GM23338 (cell line): ENCODE measurements around the gene ZNF518B. TPM values are rescaled to one million over a fixed set of nuclear protein-coding genes. Genes with fewer than 3 reads are reported as not detected.

Source experiments
- ATAC-seq: fragments of 200-7000 bp; cut with Tn5 transposase; 3 replicates; pipeline ENCODE4 v1.9.1; 2020
- DNase-seq: peaks from one replicate; pipeline ENCODE4 v3.0.0-alpha.2; 2015; ENCODE audit warnings: low spot score
- H2AFZ ChIP-seq: fragments of 200-600 bp; sonication (generic); 2 replicates; pipeline ENCODE4 v1.8.0; 2016; ENCODE audit warnings: antibody characterized with exemption, mild to moderate bottlenecking, moderate library complexity
- H3F3A ChIP-seq: fragments of 200-600 bp; sonication (generic); replicated peaks from 2 replicates; pipeline ENCODE4 v1.8.0; 2017; ENCODE audit warnings: antibody characterized with exemption, mixed run types, low read depth
- H3K27ac ChIP-seq: fragments of 200-600 bp; sonication (generic); 2 replicates; pipeline ENCODE4 v1.6.1; 2016; ENCODE audit warnings: low read depth
- H3K27me3 ChIP-seq: fragments of 200-600 bp; sonication (generic); 2 replicates; pipeline ENCODE4 v1.8.0; 2016; ENCODE audit warnings: mild to moderate bottlenecking, mixed run types, moderate library complexity; ENCODE audit not compliant: insufficient read depth
- H3K36me3 ChIP-seq: fragments of 200-600 bp; sonication (generic); 2 replicates; pipeline ENCODE4 v1.8.0; 2016; ENCODE audit warnings: mild to moderate bottlenecking; ENCODE audit not compliant: insufficient read depth
- H3K4me1 ChIP-seq: fragments of 200-600 bp; sonication (generic); 2 replicates; pipeline ENCODE4 v1.8.0; 2016; ENCODE audit warnings: mild to moderate bottlenecking, moderate library complexity; ENCODE audit not compliant: insufficient read depth
- H3K4me2 ChIP-seq: fragments of 200-600 bp; sonication (generic); 2 replicates; pipeline ENCODE4 v1.7.1; 2017; ENCODE audit warnings: mixed run types
- H3K4me3 ChIP-seq: fragments of 200-600 bp; sonication (generic); 2 replicates; pipeline ENCODE4 v1.6.1; 2016; ENCODE audit warnings: mixed run types
- H3K79me2 ChIP-seq: fragments of 200-600 bp; sonication (generic); replicated peaks from 2 replicates; pipeline ENCODE4 v1.8.0; 2017; ENCODE audit warnings: mild to moderate bottlenecking; ENCODE audit not compliant: insufficient read depth
- H3K9me2 ChIP-seq: fragments of 200-600 bp; sonication (generic); 2 replicates; pipeline ENCODE4 v1.8.0; 2017; ENCODE audit not compliant: insufficient read depth
- H4K20me1 ChIP-seq: fragments of 200-600 bp; sonication (generic); replicated peaks from 2 replicates; pipeline ENCODE4 v1.8.0; 2017; ENCODE audit warnings: mild to moderate bottlenecking; ENCODE audit not compliant: insufficient read depth
- H3K27ac Mint-ChIP-seq: 2 replicates; pipeline ENCODE4 v1.8.0; 2020; ENCODE audit warnings: inconsistent platforms, mild to moderate bottlenecking, moderate library complexity, mixed read lengths
- H3K27me3 Mint-ChIP-seq: 3 replicates; pipeline ENCODE4 v1.8.0; 2022; ENCODE audit warnings: low read depth, mild to moderate bottlenecking, moderate library complexity, mixed read lengths, inconsistent platforms; ENCODE audit not compliant: insufficient read depth, poor library complexity
- H3K36me3 Mint-ChIP-seq: 3 replicates; pipeline ENCODE4 v1.8.0; 2021; ENCODE audit warnings: low read depth, mild to moderate bottlenecking, inconsistent platforms, moderate library complexity, mixed read lengths
- H3K4me1 Mint-ChIP-seq: 3 replicates; pipeline ENCODE4 v1.8.0; 2020; ENCODE audit warnings: mild to moderate bottlenecking, inconsistent platforms, mixed read lengths
- H3K4me3 Mint-ChIP-seq: 3 replicates; pipeline ENCODE4 v1.8.0; 2021; ENCODE audit warnings: moderate library complexity, mild to moderate bottlenecking, inconsistent platforms, mixed read lengths
- H3K9me3 Mint-ChIP-seq: 3 replicates; pipeline ENCODE4 v1.8.0; 2020; ENCODE audit warnings: moderate library complexity, mild to moderate bottlenecking, inconsistent platforms, mixed read lengths
- CREB1 ChIP-seq: fragments of 250-450 bp; sonication (Bioruptor Pico); IDR thresholded peaks from 2 replicates; pipeline ENCODE4 v1.5.0; 2020; ENCODE audit warnings: low read depth, mild to moderate bottlenecking, moderate library complexity
- EZH2 ChIP-seq: fragments of 200-600 bp; sonication (generic); IDR thresholded peaks from one replicate; pipeline ENCODE4 v1.8.0; 2017; ENCODE audit warnings: antibody characterized with exemption, mild to moderate bottlenecking, low read depth; ENCODE audit not compliant: unreplicated experiment
- EZH2phosphoT487 ChIP-seq: fragments of 200-600 bp; sonication (generic); IDR thresholded peaks from one replicate; pipeline ENCODE4 v1.8.1; 2018; ENCODE audit warnings: antibody characterized with exemption; ENCODE audit not compliant: unreplicated experiment
- JUNB ChIP-seq: IDR thresholded peaks from one replicate; pipeline ENCODE4 v1.6.1; 2016; ENCODE audit warnings: antibody characterized with exemption; ENCODE audit not compliant: unreplicated experiment
- NANOG ChIP-seq: IDR thresholded peaks from 2 replicates; pipeline ENCODE4 v1.6.1; 2016; ENCODE audit warnings: antibody characterized with exemption, borderline replicate concordance
- STAT1 ChIP-seq: IDR thresholded peaks from one replicate; pipeline ENCODE4 v1.6.1; 2016; ENCODE audit warnings: antibody characterized with exemption; ENCODE audit not compliant: unreplicated experiment
- ZNF114 ChIP-seq: fragments of 250-450 bp; sonication (Bioruptor Pico); IDR thresholded peaks from 2 replicates; pipeline ENCODE4 v1.5.0; 2020; ENCODE audit warnings: mild to moderate bottlenecking, moderate library complexity
- ZNF331 ChIP-seq: fragments of 250-450 bp; sonication (Bioruptor Pico); IDR thresholded peaks from 2 replicates; pipeline ENCODE4 v1.5.0; 2020; ENCODE audit warnings: low read depth, mild to moderate bottlenecking, moderate library complexity
- polyA plus RNA-seq: library from polyadenylated mRNA; unstranded; fragments of >200 nt; fragmentation: Nextera tagmentation; extraction: Ambion mirVana; gene quantifications from 2 replicates; pipeline ENCODE4 v1.2.1, GENCODE V29; 2016
- total RNA-seq: library from RNA; depleted of rRNA; stranded (reverse); fragments of >200 nt; shearing (Covaris generic); gene quantifications from 2 replicates; pipeline ENCODE4 v1.2.3, GENCODE V29; 2014
- TF ChIP-seq, protein P1 (sequence below): IDR thresholded peaks from one replicate; pipeline ENCODE4 v1.6.1; 2018; ENCODE audit warnings: antibody characterized with exemption; ENCODE audit not compliant: unreplicated experiment
- TF ChIP-seq, protein P2 (sequence below), 2 experiments: fragments of 200-600 bp in 1 of 2; sonication (generic) in 1 of 2; conservative IDR thresholded peaks; 2 replicates each; pipeline versions ENCODE4 v1.5.1 to v1.6.1; 2016 to 2017; ENCODE audit warnings: antibody characterized with exemption in 2 of 2, low read depth in 2 of 2, mild to moderate bottlenecking in 2 of 2, moderate library complexity in 1 of 2

ZNF518B gene
- total and polyA plus RNA-seq, 2 experiments from 2014 or later: 2.9 to 10.8 TPM

GRCh38 chr4:10461850-10462400, 4.7 kb upstream of the ZNF518B start:
- Mint-ChIP-seq H3K4me1 (peaks cover 18% of the 10 kb centered on the region), H3K27ac (no peak overlapping the region), H3K9me3 (no peaks in the 10 kb centered on the region; the same call in 2 of the 3 replicates), H3K4me3 (peak overlapping the region; percentile 91), H3K36me3 (no peaks in the 10 kb centered on the region; the same call in 2 of the 3 replicates), H3K27me3 (peaks cover 68% of the 10 kb centered on the region)
- Histone ChIP-seq H4K20me1 (peaks cover 17% of the 10 kb centered on the region), H2AFZ (peak overlapping the region; percentile 100), H3K27ac (no peak overlapping the region), H3K9me2 (no peaks in the 10 kb centered on the region), H3K4me2 (peak overlapping the region; percentile 96), H3K36me3 (no peaks in the 10 kb centered on the region), H3K4me3 (peak overlapping the region; percentile 81), H3K4me1 (peaks cover 9% of the 10 kb centered on the region), H3K27me3 (peaks cover 88% of the 10 kb centered on the region), H3K79me2 (no peaks in the 10 kb centered on the region), H3F3A (no peaks in the 10 kb centered on the region)
- DNase-seq (peak; percentile 53), ATAC-seq (peak; percentile 43)
- TF ChIP-seq, protein P1, sequence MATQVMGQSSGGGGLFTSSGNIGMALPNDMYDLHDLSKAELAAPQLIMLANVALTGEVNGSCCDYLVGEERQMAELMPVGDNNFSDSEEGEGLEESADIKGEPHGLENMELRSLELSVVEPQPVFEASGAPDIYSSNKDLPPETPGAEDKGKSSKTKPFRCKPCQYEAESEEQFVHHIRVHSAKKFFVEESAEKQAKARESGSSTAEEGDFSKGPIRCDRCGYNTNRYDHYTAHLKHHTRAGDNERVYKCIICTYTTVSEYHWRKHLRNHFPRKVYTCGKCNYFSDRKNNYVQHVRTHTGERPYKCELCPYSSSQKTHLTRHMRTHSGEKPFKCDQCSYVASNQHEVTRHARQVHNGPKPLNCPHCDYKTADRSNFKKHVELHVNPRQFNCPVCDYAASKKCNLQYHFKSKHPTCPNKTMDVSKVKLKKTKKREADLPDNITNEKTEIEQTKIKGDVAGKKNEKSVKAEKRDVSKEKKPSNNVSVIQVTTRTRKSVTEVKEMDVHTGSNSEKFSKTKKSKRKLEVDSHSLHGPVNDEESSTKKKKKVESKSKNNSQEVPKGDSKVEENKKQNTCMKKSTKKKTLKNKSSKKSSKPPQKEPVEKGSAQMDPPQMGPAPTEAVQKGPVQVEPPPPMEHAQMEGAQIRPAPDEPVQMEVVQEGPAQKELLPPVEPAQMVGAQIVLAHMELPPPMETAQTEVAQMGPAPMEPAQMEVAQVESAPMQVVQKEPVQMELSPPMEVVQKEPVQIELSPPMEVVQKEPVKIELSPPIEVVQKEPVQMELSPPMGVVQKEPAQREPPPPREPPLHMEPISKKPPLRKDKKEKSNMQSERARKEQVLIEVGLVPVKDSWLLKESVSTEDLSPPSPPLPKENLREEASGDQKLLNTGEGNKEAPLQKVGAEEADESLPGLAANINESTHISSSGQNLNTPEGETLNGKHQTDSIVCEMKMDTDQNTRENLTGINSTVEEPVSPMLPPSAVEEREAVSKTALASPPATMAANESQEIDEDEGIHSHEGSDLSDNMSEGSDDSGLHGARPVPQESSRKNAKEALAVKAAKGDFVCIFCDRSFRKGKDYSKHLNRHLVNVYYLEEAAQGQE: no peak
- TF ChIP-seq EZH2phosphoT487 (no peak), EZH2 (no peak), STAT1 (no peak), ZNF114 (CRISPR knock-in tag) (no peak), ZNF331 (no peak)

GRCh38 chr4:10461091-10461849, 4.0 kb upstream of the ZNF518B start:
- peaks cover 9% of the 10 kb centered on the region for H3K4me1 ChIP-seq
- H3K79me2 ChIP-seq: no peaks in the 10 kb centered on the region
- TF ChIP-seq EZH2phosphoT487 (peak; percentile 52), STAT1 (no peak), EZH2 (peak; percentile 73), NANOG (no peak), JUNB (no peak), ZNF114 (CRISPR knock-in tag) (no peak), CREB1 (CRISPR knock-in tag) (peak; percentile 54)
- TF ChIP-seq, protein P2, sequence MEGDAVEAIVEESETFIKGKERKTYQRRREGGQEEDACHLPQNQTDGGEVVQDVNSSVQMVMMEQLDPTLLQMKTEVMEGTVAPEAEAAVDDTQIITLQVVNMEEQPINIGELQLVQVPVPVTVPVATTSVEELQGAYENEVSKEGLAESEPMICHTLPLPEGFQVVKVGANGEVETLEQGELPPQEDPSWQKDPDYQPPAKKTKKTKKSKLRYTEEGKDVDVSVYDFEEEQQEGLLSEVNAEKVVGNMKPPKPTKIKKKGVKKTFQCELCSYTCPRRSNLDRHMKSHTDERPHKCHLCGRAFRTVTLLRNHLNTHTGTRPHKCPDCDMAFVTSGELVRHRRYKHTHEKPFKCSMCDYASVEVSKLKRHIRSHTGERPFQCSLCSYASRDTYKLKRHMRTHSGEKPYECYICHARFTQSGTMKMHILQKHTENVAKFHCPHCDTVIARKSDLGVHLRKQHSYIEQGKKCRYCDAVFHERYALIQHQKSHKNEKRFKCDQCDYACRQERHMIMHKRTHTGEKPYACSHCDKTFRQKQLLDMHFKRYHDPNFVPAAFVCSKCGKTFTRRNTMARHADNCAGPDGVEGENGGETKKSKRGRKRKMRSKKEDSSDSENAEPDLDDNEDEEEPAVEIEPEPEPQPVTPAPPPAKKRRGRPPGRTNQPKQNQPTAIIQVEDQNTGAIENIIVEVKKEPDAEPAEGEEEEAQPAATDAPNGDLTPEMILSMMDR (conservative IDR thresholded peaks at IDR 0.05; ENCODE audit: low read depth in 2 of 2): peak; percentile 50 to 80
- no peaks in the 10 kb centered on the region for H3K36me3 ChIP-seq
- peak overlapping the region; percentile 96 for H3K4me2 ChIP-seq
- no peaks in the 10 kb centered on the region; the same call in 2 of the 3 replicates for H3K9me3 Mint-ChIP-seq
- peaks cover 17% of the 10 kb centered on the region for H4K20me1 ChIP-seq
- H3K4me1 Mint-ChIP-seq: peaks cover 20% of the 10 kb centered on the region
- no peak overlapping the region for H3K27ac Mint-ChIP-seq
- no peaks in the 10 kb centered on the region for H3F3A ChIP-seq
- DNase-seq (peak; percentile 77), ATAC-seq (peak; percentile 83)
- H2AFZ ChIP-seq: peak overlapping the region; percentile 100
- H3K27me3 ChIP-seq: peaks cover 85% of the 10 kb centered on the region
- H3K9me2 ChIP-seq: no peaks in the 10 kb centered on the region
- H3K4me3 ChIP-seq: peak overlapping the region; percentile 81
- H3K4me3 Mint-ChIP-seq: peak overlapping the region; percentile 91
- no peak overlapping the region for H3K27ac ChIP-seq
- no peaks in the 10 kb centered on the region; the same call in 2 of the 3 replicates for H3K36me3 Mint-ChIP-seq
- H3K27me3 Mint-ChIP-seq: peaks cover 72% of the 10 kb centered on the region
